ENCODE measurements around the gene ZCCHC24. TPM values are rescaled to one million over a fixed set of nuclear protein-coding genes. Genes with fewer than 3 reads are reported as not detected.

The ZCCHC24 gene
- total and polyA plus RNA-seq, 2 donors (not counting 1 experiment from before 2014, with no cell fraction given) = 33.2 to 44.4 TPM

GRCh38 chr10:79357180-79357579 lies 88.2 kb downstream of the ZCCHC24 start:
- Histone ChIP-seq H3K36me3 (ENCODE audit: control insufficient read depth, insufficient read depth, low read length) (peaks cover 17% of the 10 kb centered on the region), H3K9me3 (ENCODE audit: control insufficient read depth, insufficient read depth, low read depth, low read length) (no peaks in the 10 kb centered on the region), H4K20me1 (ENCODE audit: control insufficient read depth, extremely low read depth, insufficient read depth, low read length) (no peaks in the 10 kb centered on the region), H3K4me1 (ENCODE audit: control insufficient read depth, extremely low read depth, insufficient read depth, low read length) (no peaks in the 10 kb centered on the region), H2AFZ (ENCODE audit: low read length) (no peak overlapping the region), H3K27ac (ENCODE audit: insufficient read depth, low read length) (no peak overlapping the region), H3K9ac (ENCODE audit: insufficient read depth, low read length) (no peak overlapping the region), H3K4me2 (ENCODE audit: extremely low read depth, insufficient read depth, low read length) (no peak overlapping the region), H3K27me3 (ENCODE audit: control insufficient read depth, insufficient read depth, low read length) (no peaks in the 10 kb centered on the region), H3K4me3 (replicated peaks in 1 of 4; ENCODE audit: control extremely low read depth in 1 of 4, insufficient read depth in 1 of 4, low read depth in 3 of 4, low read length in 4 of 4) (no peak overlapping the region), H3K79me2 (ENCODE audit: control insufficient read depth, insufficient read depth, low read length) (no peaks in the 10 kb centered on the region)
- DNase-seq (ENCODE audit: low read depth in 2 of 2) = no peak
- no peak for TF ChIP-seq EZH2 (IDR thresholded peaks at IDR 0.05; ENCODE audit: low read length, missing control alignments)
- no peak for TF ChIP-seq CTCF (conservative IDR thresholded peaks at IDR 0.05 in 1 of 2, IDR thresholded peaks at IDR 0.05 in 1 of 2; ENCODE audit: low read depth in 1 of 2, low read length in 2 of 2)

GRCh38 chr10:79356104-79356503 lies 89.3 kb downstream of the ZCCHC24 start:
- peaks cover 24% of the 10 kb centered on the region for H3K36me3 ChIP-seq (ENCODE audit: control insufficient read depth, insufficient read depth, low read length)
- no peaks in the 10 kb centered on the region for H3K79me2 ChIP-seq (ENCODE audit: control insufficient read depth, insufficient read depth, low read length)
- no peaks in the 10 kb centered on the region for H3K27me3 ChIP-seq (ENCODE audit: control insufficient read depth, insufficient read depth, low read length)
- no peaks in the 10 kb centered on the region for H3K9me3 ChIP-seq (ENCODE audit: control insufficient read depth, insufficient read depth, low read depth, low read length)
- no peaks in the 10 kb centered on the region for H4K20me1 ChIP-seq (ENCODE audit: control insufficient read depth, extremely low read depth, insufficient read depth, low read length)
- no peak for DNase-seq (ENCODE audit: low read depth in 2 of 2)
- H3K9ac ChIP-seq (ENCODE audit: insufficient read depth, low read length) = no peak overlapping the region
- no peak overlapping the region for H3K4me2 ChIP-seq (ENCODE audit: extremely low read depth, insufficient read depth, low read length)
- H3K4me1 ChIP-seq (ENCODE audit: control insufficient read depth, extremely low read depth, insufficient read depth, low read length) = no peaks in the 10 kb centered on the region
- TF ChIP-seq CTCF (conservative IDR thresholded peaks at IDR 0.05 in 1 of 2, IDR thresholded peaks at IDR 0.05 in 1 of 2; ENCODE audit: low read depth in 1 of 2, low read length in 2 of 2) (no peak), EZH2 (IDR thresholded peaks at IDR 0.05; ENCODE audit: low read length, missing control alignments) (no peak)
- H3K4me3 ChIP-seq (replicated peaks in 1 of 4; ENCODE audit: control extremely low read depth in 1 of 4, insufficient read depth in 1 of 4, low read depth in 3 of 4, low read length in 4 of 4) = no peak overlapping the region
- H3K27ac ChIP-seq (ENCODE audit: insufficient read depth, low read length) = no peak overlapping the region
- no peak overlapping the region for H2AFZ ChIP-seq (ENCODE audit: low read length)

GRCh38 chr10:79355420-79356017 lies 89.9 kb downstream of the ZCCHC24 start:
- no peak for DNase-seq (ENCODE audit: low read depth in 2 of 2)
- H3K9me3 ChIP-seq (ENCODE audit: control insufficient read depth, insufficient read depth, low read depth, low read length) = no peaks in the 10 kb centered on the region
- H3K4me3 ChIP-seq (replicated peaks in 1 of 4; ENCODE audit: control extremely low read depth in 1 of 4, insufficient read depth in 1 of 4, low read depth in 3 of 4, low read length in 4 of 4) = no peak overlapping the region
- H3K9ac ChIP-seq (ENCODE audit: insufficient read depth, low read length) = no peak overlapping the region
- H3K4me1 ChIP-seq (ENCODE audit: control insufficient read depth, extremely low read depth, insufficient read depth, low read length) = no peaks in the 10 kb centered on the region
- TF ChIP-seq EZH2 (IDR thresholded peaks at IDR 0.05; ENCODE audit: low read length, missing control alignments) (no peak), CTCF (conservative IDR thresholded peaks at IDR 0.05 in 1 of 2, IDR thresholded peaks at IDR 0.05 in 1 of 2; ENCODE audit: low read depth in 1 of 2, low read length in 2 of 2) (no peak)
- H3K36me3 ChIP-seq (ENCODE audit: control insufficient read depth, insufficient read depth, low read length) = peaks cover 26% of the 10 kb centered on the region
- H3K27me3 ChIP-seq (ENCODE audit: control insufficient read depth, insufficient read depth, low read length) = no peaks in the 10 kb centered on the region
- no peaks in the 10 kb centered on the region for H4K20me1 ChIP-seq (ENCODE audit: control insufficient read depth, extremely low read depth, insufficient read depth, low read length)
- H3K79me2 ChIP-seq (ENCODE audit: control insufficient read depth, insufficient read depth, low read length) = peaks cover 4% of the 10 kb centered on the region
- H3K27ac ChIP-seq (ENCODE audit: insufficient read depth, low read length) = no peak overlapping the region
- H2AFZ ChIP-seq (ENCODE audit: low read length) = no peak overlapping the region
- H3K4me2 ChIP-seq (ENCODE audit: extremely low read depth, insufficient read depth, low read length) = no peak overlapping the region

Measured in fibroblast of lung (primary cell).